ENCODE results near the gene CLC.
"Not testable (repeated sequence)": the region's sequence is repeated elsewhere in the genome, so short reads cannot be mapped to it uniquely, and the experiment has no call there.

Gene CLC

DNA sequence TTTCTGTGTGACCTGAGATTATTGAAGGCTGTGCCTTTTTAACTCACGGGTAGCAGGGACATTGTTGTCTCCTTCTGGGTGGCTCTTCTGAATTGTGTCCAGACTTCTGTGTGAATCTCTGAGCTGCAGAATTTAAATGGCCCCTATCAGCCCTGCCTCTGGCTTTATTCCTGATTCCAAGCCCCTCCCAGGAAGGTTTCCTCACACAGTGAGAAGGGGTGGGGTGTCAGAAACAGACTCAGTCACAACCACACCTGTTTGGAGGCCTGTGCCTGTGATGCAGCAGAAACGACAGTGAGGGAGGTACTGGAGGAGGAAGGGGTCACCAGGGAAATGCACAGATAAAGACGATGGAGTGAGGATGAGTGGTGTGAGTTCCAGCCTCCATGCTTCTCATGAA is at the start of gene CLC:
TSS of gene CLC (minus strand) at position 139 of the 400 bp plus-strand sequence. CDS start at position 62, 77 bp downstream.
- no peak for DNase-seq

DNA sequence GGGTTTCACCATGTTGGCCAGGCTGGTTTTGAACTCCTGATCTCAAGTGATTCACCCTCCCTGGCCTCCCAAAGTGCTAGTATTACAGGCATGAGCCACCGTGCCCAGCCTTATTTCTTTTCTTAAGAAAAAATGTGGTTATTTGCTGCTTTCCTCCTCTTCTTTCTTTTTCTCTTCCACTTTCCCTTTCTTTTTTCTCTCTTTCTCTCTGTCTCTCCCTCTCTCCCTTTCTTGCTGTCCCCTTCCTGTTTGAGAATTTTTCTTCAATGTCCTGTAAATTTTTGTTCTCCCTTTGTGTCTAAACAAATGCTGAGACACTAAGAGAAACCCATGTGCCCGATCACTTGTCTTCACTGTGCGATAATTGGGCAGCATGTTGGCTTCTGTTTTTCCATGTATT is 43.1 kb upstream of the CLC start:
- no peak for DNase-seq

DNA sequence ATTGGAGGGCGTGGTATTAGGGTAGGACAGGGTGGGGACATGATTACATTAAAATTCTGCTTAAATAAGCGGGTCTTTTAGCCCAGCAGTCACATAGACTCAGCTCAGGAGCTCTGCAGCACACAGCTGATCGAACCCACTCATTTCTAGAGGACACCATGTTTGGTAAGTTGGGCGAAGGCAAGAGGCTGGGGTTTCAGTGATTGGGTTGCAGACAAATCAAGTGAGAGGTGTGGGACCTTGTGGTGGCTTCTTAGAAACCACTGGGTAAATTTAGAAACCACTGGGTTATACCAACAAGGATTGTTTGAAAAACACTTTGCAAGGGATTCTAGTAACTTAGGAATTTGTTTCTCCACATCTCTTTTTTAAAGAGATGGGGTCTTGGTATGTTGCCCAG is 40.9 kb upstream of the CLC start, which contains the start of gene LEUTX:
TSS of gene LEUTX (plus strand) at position 92 of the 400 bp plus-strand sequence. CDS start at position 159, 67 bp downstream.
- DNase-seq, result no peak

DNA sequence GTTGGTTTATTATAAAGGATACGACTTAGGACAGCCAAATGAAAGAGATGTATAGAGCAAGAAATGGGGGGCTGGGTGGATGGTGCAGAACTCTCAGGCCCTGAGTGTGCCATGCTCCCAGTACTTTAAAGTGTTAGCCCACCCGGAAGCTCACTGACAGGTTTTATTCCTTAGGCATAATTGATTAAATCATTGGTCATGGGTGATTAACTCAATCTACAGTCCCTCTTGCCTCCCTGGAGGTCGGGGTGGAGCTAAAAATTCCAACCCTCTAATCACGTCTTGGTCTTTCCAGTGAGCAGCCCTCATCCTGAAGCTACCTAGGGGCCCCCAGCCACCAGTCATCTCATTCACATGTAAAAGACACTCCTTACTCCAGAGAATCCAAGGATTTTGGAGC is 31.0 kb upstream of the CLC start:
- DNase-seq, result no peak

DNA sequence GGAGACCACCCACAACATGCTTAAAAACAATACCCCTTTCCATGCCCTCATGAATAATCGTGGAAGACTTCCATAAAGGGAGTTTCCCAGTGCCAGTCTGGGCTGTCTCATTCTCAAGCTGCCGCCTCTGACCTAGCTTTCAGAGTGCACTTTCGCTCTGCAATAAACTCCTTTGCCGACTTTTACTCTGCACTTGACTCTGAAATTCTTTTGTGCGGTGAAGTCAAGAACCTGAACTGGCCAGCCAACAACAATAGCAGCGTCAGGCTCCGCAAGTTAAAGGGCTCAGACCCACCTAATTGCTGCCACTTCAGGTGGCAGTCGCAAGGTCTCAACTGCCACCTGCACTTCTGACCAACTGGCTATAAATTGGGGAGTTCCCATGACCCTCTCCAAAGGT is 30.5 kb upstream of the CLC start:
- no peak for DNase-seq

DNA sequence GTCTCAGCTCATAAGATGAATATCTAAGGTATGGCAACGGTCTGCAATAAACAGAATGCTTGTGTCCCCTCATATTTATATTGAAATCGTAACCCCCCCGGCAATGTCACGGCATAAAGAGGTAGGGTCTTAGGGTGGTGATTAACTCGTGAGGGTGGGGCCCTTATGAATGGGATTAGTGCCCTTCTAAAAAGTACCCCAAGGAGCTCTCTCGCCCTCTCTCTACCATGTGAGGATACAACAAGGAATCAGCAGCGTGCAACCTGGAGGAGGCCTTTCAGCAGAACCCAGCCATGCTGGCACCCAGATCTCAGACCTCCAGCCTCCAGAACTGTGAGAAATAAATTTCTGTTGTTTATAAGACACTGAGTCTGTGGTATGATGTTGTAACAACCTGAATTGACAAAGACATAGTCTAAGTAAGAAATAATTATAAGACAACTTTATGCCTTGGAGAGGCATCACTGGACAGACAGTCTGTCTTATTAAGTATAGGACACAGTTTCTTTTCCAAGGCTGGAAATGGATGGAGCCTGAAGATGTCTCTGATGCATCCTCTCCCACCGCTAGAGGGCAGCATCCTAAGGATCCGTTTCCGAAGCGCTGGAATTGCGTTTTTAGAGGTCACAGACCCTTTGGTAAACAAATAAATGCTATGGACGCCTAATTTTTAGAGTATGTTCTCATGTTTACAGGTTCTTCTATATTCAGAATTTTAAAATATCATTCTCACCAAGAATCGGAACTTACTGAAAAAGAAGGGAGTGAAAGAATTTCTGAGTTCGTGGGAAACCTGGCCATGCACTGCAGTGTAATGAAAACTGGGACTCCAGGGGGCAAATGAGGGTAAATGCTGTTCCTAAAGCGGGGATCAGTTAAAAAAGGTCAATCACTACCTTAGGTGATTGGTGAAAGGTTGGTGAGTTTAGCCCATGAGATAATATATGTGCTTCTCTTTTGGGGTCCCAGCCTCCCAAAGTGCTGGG is 27.6 kb upstream of the CLC start:
- no peak for DNase-seq

DNA sequence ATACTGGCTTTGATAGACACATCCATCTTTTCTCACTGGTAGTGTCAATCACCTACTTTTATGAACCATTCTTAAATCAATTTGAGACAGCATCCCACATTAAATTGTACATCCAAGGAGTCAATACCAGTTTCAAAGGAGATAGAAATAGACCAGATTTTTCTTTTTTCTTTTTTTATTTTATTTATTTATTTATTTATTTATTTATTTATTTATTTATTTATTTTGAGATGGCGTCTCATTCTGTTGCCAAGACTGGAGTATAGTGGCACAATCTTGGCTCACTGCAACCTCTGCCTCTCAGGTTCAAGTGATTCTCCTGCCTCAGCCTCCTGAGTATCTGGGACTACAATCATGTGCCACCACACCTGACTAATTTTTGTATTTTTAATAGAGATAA is 24.0 kb upstream of the CLC start:
- not testable (repeated sequence) for DNase-seq

DNA sequence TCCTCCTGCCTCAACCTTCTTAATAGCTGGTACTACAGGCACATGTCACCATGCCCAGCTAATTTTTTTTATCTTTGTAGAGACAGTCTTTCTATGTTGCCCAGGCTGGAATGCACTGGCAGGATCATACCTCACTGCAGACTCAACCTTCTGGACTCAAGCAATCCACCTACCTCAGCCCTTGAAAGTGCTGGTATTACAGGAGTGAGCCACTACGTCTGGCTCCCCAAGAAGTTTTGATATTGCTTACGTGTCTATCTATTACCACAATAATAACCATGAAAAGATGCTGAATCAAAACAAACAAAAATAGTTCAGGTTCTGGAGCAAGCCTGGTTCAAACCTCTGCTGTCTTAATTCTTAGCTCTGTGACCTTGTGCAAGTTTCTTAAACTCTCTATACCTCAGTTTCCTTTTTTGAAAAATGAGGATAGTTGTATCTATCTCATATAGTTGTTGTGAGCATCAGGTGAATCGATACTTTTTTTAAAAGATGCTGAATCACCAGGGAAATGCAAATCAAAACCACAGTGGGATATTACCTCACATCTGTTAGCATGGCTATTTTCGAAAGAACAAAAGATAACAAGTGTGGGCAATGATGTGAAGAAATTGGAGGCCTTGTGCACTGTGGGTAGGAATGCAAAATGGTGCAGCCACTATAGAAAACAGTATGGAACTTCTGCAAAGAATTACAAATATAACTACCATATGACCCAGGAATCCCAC is 21.8 kb upstream of the CLC start:
- no peak for DNase-seq

DNA sequence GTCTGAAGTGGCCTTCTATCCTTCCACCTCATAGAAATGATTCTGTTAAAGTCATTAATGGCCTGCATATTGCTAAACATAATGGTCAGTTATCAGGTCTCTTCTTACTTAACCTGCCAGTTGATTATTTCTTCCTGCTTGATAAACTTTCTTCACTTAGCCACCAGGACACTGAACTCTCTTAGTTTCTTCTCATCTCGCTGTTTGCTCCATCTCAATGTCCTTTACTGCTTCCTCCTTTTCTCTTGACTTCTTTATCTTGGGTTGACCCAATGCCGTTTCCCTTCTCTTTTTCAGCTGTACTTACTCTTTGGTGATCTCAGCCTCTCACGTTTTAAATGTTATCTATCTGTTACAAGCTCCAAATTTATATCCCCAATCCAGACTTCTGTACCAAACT is 17.1 kb upstream of the CLC start:
- DNase-seq, result no peak

DNA sequence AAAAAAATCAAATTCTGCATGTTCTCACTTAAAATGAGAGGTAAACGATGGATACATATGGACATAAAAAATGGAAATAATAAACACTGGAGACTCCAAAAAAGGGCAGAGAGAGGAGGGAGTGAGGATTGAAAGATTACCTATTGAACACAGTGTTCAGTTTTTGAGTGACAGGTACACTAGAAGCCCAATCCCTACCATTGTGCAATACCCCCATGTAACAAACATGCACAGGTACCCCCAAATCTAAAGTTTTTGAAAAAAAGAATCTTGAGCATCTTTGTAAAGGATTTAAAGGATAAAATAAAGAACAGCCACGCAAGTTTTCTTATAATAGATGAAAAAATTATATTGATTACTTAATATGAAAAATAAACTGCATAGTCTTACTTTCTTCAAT is 16.7 kb upstream of the CLC start:
- DNase-seq, result no peak

DNA sequence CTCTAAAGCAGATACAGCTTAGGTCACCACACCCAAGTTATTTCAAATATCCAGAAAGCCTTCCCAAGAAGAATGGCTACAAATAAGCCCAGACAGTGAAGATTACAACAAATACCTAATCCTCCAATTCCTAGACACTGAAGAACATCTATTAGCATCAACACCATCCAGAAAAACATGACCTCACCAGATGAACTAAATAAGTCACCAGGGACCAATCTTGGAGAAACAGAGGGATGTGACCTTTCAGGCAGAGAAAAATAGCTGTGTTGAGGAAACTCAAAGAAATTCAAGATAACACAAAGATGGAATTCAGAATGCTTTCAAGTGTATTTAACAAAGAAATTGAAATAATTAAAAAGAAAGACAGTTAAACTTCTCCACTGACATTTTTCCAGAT is 15.0 kb upstream of the CLC start:
- DNase-seq, result no peak

DNA sequence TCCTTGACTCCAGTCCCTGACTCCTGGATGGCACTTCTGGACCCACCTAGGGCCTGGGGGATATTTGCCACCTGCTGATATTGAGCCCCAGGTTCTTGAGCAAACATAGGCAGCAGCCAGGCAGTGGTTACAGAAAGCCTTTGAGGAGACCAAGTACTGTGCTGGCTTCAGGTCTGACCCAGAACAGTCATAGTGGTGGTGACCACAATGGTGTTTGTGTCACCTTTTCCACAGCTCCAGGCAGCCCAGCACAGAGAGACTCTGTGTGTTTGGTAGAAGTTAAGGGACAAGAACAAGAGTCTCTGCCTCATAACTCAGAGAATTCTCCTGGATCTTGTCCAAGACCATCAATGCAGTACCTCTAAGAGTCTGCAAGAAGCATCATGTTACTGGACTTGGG is 14.6 kb upstream of the CLC start:
- no peak for DNase-seq

DNA sequence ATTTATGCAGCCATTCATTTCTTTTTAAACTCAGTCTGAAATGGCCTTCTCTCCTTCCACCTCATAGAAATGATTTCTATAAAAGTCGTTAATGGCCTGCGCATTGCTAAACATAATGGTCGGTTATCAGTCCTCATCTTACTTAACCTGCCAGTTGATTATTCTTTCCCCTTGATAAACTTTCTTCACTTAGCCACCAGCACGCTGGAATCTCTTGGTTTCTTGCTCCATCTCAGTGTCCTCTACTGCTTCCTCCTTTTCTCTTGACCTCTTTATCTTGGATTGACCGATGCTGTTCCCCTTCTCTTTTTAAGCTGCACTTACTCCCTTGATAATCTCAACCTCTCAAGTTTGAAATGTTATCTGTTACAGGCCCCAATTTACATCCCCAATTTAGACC is 12.2 kb upstream of the CLC start:
- no peak for DNase-seq

DNA sequence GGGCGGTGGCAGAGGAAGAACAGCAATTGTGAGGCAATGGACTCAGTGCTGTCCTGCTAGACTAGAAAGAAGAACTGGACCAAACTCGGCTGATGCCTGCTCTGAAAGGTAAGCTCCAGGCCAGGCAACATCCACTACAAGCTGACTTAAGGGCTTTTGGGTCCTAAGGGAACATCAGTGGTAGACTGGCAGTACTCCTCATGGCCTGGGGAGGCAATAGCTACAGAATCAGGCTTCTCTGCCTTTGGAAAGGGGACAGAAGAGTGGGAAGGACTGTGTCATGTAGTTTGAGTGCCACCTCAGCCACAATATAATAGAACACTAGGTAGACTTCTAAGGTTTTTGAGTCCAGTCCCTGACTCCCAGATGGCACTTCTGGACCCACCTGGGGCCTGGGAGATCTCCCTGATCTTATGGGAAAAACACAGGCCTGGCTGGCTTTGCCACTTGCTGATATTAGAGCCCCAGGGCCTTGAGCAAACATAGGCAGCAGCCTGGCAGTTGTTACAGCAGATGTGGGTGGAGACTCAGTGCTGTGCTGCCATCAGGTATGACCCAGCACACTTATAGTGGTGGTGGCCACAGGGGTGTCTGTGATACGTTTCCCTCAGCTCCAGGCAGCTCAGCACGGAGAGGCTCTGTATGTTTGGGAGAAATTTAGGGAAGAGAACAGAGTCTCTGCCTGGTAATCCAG is 9.2 kb upstream of the CLC start:
- no peak for DNase-seq

DNA sequence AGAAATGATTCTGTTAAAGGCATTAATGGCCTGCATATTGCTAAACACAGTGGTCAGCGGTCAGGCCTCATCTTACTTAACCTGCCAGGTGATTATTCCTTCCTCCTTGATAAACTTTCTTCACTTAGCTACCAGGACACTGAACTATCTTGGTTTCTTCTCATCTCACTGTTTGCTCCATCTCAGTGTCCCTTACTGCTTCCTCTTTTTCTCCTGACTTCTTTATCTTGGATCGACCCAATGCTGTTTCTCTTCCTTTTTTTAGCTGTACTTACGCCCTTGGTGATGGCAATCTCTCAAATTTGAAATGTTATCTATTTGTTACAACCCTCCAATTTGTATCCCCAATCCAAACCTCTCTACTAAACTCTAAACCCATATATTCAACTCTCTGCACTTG is 7.8 kb upstream of the CLC start:
- no peak for DNase-seq

DNA sequence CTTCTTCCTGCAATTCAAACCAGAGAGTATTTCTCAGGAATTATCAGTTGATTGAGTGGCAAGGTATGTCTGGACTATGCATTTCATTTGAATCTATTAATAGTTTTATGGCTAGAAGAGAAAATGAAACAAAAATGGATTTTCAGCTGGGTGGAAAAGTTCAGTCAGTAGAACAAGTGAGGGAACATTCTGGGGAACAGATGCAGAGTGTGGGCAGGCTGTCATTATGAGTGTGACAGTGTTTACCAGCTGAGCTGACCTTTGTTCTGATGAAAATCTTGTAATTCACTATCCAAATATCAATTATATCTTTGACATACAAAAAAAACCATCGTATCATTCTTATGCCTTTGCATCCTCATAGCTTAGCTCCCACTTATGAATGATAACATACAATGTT is 2.6 kb upstream of the CLC start:
- DNase-seq, result no peak

DNA sequence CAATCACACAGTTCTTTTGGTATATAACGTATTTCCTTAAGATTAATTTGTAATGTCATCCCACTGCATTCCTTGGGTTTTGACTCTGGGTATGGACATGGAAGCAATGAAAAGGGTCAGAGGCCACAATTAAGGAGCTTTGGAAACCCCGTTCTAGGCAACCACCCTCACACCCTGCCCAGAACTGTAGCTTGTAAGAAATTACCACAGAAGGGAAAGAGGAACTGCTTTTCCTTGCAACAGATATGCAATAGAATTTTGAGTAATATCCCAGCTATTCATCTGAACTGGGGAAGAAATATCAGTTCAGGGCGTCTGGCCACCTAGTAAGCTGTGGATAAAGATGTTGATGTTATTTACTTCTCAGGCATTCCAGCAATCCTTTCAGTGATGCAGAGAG is 985 bp upstream of the CLC start:
- DNase-seq, result no peak

DNA sequence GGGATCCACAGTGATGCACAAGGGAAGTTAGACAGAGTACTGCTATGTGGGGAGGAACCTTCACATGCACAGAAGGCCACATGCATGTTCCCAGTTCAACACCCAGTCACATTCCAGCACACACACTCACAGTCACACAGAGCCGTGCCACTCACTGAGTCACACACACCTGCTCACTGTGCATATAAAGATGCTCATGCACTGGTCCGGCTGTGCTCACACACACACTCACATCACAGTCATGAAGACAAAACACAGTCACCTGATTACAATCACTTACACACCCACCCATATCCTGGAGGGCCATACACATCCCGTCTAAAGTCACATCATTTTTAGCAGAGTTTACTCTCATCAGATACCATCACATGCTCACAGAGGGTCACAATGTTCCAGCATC is 478 bp downstream of the CLC start:
- DNase-seq, result no peak

DNA sequence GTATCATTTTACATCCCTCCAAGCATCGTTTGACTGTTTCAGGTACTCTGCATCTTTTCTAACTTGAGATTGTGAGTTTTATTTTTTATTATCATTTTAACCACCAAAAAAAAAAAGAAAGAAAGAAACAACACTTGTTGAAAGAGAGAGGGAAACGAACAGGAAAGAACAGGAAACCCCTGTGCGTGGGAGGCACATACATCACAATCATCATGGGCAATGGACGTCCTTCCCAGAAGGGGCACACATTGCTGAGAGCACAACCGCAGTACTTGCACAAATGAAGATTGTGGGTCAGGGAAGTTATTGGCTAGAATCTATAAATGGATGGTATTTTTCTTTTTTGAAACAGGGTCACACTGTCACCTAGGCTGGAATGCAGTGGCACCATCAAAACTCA is 1.7 kb downstream of the CLC start:
- DNase-seq, result no peak

DNA sequence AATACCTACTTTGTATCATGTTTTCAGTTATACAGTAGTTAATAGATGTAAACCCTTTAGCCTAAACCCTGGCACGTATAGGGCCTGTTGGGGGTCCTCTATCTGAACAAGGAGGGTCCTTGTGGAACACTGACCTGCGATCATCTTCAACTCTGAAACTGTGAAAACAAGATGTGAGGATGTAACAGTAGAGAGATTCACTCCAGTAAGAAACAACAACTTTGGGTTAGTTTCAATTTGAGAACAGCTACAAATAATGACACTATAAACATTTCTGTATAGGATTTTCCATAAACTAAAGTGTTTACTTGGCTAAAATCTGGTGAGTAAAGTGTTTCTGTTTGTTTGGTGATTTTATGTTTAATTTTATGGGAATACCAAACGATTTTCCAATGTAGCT is 2.1 kb downstream of the CLC start:
- no peak for DNase-seq

DNA sequence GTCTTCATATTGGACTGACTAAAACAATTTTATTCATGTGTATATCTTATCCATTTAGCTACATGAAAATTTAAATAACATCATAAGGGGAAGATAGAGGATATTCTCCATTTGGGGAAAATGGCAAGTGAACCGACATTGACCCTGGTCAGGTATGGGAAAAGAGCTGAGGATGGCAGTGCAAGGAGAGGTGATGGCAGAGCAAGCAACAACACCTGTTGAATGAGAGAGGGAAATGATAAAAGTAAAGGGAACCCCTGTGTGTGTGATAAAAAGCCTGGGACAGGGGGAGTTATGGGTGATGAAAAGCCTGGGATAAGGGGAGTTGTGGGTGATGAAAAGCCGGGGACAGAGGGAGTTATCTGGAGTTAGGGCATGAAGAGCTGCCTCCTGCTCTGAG is 4.0 kb downstream of the CLC start:
- DNase-seq, result no peak

DNA sequence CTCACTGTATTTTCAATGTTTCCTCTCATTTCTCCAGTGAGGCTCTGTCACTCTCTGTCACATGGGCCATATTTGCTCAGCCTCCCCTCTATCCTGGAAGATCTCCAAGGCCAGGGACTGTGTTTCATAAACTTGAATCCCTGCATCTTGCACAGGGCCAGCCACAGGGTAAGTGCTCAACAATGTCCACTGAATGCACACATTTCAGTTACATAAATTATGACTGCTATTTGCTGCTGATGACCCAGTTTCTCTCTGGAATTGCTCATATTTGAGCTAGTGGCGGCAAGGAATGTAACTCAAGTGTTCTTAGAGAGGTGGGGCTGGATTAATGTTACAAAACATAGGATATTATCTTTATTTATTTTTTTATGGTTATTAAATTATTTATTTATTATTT is 6.1 kb downstream of the CLC start:
- DNase-seq, result no peak

DNA sequence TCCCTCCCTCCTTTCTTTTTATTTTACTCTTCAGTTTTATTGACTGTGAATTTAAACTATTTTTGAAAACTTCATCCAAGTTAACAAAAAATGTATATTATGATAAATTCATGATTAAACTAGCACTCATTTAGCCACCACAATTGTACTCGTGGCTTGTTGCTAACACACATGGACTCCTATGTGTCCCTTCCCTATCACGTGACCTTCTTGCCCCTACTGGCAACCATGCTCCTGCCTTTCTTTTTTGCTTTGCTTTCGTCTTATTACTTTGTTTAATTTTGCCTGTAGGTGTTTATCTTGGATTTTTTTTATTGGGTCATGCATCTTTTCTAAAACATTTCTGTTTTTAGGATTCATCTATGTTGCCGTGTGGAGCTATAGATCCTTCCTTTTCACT is 8.2 kb downstream of the CLC start:
- DNase-seq, result no peak

DNA sequence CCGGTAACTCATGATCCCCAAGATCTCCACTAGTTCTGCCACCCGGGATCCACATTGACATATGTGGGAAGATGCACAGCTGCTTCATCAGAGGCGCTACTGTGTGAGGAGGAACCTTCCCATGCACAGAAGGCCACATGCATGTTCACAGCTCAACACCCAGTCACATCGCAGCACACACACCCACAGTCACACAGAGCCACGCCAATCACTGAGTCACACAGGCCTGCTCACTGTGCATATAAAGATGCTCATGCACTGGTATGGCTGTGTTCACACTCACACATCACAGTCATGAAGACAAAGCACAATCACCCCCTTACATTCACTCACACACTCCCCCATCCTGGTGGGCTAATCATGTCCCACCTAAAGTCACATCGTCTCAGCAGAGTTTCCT is 9.8 kb downstream of the CLC start:
- DNase-seq, result no peak

Data from cerebellar nuclear complex (tissue), 1 donor.